MCF 10A (cell line): ENCODE measurements around the gene GPN3. TPM values are rescaled to one million over a fixed set of nuclear protein-coding genes. Genes with fewer than 3 reads are reported as not detected.
A peak's percentile ranks its signal among the peaks of the same experiment; 100 is the strongest.

Experiments
- BruUV-seq: library from RNA; stranded (reverse); fragments of 400-500 nt; replicated peaks from 2 replicates; lab custom pipeline; 2021; lab: Mats Ljungman, UMichigan
- CTCF ChIA-PET: fragments of 300-600 bp; sonication (Branson Sonifier 250); formaldehyde crosslinking; extraction: SDS; loops from one replicate; lab custom pipeline; 2021; ENCODE audit warnings: antibody characterized with exemption, inconsistent platforms; lab: Yijun Ruan, JAX
- POLR2A ChIA-PET: fragments of 300-600, 350-650 bp; sonication (Branson Sonifier 250); formaldehyde crosslinking; extraction: SDS; loops from one replicate; lab custom pipeline; 2020; ENCODE audit warnings: antibody characterized with exemption, inconsistent platforms; lab: Yijun Ruan, JAX
- DNase-seq: peaks from one replicate; pipeline ENCODE4 v3.0.0-alpha.2; 2018; ENCODE audit not compliant: unreplicated experiment
- H3K27ac Mint-ChIP-seq: one replicate; pipeline ENCODE4 v1.8.0; 2022; ENCODE audit warnings: mild to moderate bottlenecking, low read depth, mixed read lengths; ENCODE audit not compliant: unreplicated experiment
- H3K27me3 Mint-ChIP-seq: one replicate; pipeline ENCODE4 v1.8.0; 2022; ENCODE audit warnings: mixed read lengths; ENCODE audit not compliant: insufficient read depth, unreplicated experiment
- H3K36me3 Mint-ChIP-seq: one replicate; pipeline ENCODE4 v1.8.0; 2022; ENCODE audit warnings: mild to moderate bottlenecking, moderate library complexity, mixed read lengths; ENCODE audit not compliant: insufficient read depth, unreplicated experiment
- H3K4me1 Mint-ChIP-seq: one replicate; pipeline ENCODE4 v1.8.0; 2022; ENCODE audit warnings: mixed read lengths; ENCODE audit not compliant: insufficient read depth, unreplicated experiment
- H3K4me3 Mint-ChIP-seq: one replicate; pipeline ENCODE4 v1.8.0; 2022; ENCODE audit warnings: mild to moderate bottlenecking, moderate library complexity, mixed read lengths; ENCODE audit not compliant: unreplicated experiment
- H3K9me3 Mint-ChIP-seq: one replicate; pipeline ENCODE4 v1.8.0; 2022; ENCODE audit warnings: mixed read lengths; ENCODE audit not compliant: unreplicated experiment
- CTCF ChIP-seq: fragments of 200-600 bp; IDR thresholded peaks from one replicate; pipeline ENCODE4 v1.8.0; 2022; ENCODE audit warnings: antibody characterized with exemption, mild to moderate bottlenecking; ENCODE audit not compliant: unreplicated experiment
- intact Hi-C: fragments of 100-400 bp; cut with micrococcal nuclease; formaldehyde crosslinking; loops from 2 replicates; pipeline ENCODE4 v1.14.1; 2022
- total RNA-seq: library from RNA; stranded (reverse); gene quantifications from 2 replicates; pipeline ENCODE4 v1.2.3, GENCODE V29; 2022

GPN3 gene
- total RNA-seq, 1 experiment from 2014 or later = 18.1 TPM

DNA sequence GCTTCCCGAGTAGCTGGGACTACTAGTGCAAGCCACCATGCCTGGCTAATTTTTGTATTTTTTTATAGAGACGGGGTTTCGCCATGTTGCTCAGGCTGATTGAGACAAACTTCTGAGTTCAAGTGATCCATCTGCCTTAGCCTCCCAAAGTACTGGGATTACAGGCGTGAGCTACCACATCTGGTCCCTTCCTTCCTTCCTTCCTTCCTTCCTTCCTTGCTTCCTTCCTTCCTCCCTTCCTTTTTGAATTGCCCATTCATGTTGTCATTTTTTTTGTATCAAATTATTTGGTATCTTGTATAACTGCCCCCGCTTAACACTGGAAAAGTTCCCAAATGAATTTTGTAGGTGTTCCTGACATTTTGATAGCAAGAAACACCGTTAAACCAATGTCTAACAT lies 45.8 kb upstream of the GPN3 start:
- no peaks in the 10 kb centered on the region for H3K4me1 Mint-ChIP-seq
- H3K4me3 Mint-ChIP-seq = no peak overlapping the region
- ChIA-PET CTCF (interaction anchor here (0.6 to 12.2 kb wide), 10 partner anchors 10 to 410 kb away, joined by 3 to 239 read pairs (median 10); partner anchors contain the start of genes ARPC3, RAD9B and VPS29), POLR2A (interaction anchor here (1.0 to 3.7 kb wide), 12 partner anchors 9 to 88 kb away, joined by 3 to 19 read pairs (median 4); partner anchors contain the start of genes RAD9B and VPS29)
- DNase-seq = no peak
- intact Hi-C loops = loop anchor here (2.0 kb wide), 3 partner anchors 29 to 375 kb away; no protein-coding TSS in a partner anchor
- BruUV-seq = no TSS peak
- no peaks in the 10 kb centered on the region for H3K36me3 Mint-ChIP-seq
- no peak for TF ChIP-seq CTCF
- no peaks in the 10 kb centered on the region for H3K27me3 Mint-ChIP-seq
- no peaks in the 10 kb centered on the region for H3K9me3 Mint-ChIP-seq
- H3K27ac Mint-ChIP-seq = peak overlapping the region; percentile 4

DNA sequence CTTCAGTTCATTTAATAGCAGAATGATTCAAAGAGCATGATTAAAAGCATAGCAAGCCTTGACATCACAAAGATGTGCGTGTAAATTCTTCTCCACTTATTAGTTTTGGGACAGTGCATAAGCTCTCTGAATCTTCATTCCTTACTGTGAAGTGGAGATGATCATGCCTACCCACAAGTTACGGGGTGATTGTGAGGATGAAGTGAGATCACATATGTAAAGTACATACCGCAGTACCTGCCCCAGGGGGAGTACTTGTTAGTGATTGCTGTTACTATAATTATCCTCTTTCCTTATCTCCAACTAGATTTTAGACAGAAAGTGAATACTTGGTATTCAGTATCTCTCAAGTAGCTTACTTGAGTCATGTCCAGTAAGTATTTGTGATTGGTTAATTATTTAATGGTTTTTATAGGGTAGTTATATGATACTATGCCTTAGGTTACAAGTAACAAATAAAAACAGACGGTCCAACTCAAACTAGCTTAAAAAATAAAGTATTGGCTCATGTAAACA lies 40.1 kb upstream of the GPN3 start:
- BruUV-seq = no TSS peak
- CTCF ChIA-PET = interaction anchor here (0.7 to 12.2 kb wide), 3 partner anchors 38 to 93 kb away, joined by 3 to 239 read pairs (median 5); partner anchors contain the start of gene ARPC3
- TF ChIP-seq CTCF = no peak

DNA sequence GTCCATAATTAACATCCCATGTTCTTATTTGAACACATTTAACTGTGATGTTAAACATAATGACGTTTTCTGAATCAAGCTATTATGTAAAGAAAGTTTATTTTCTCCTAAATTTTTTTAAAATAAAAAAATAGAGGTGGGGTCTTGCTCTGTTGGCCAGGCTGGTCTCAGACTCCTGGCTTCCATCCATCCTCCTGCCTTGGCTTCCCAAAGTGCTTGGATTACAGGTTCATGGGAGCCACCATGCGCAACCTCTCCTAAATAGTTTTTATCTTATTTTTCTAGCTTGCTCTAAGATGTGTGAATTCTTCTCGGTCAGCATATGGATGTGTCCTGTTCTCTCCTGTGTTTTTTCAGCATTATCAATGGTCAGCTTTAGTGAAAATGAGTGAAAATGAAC lies 37.3 kb upstream of the GPN3 start:
- no peak overlapping the region for H3K27ac Mint-ChIP-seq

More for the DNA sequence above, 40.1 kb upstream of the GPN3 start:
- Mint-ChIP-seq H3K27me3 (no peaks in the 10 kb centered on the region), H3K4me1 (no peaks in the 10 kb centered on the region), H3K9me3 (no peaks in the 10 kb centered on the region), H3K27ac (no peak overlapping the region), H3K4me3 (no peak overlapping the region), H3K36me3 (no peaks in the 10 kb centered on the region)
- POLR2A ChIA-PET = interaction anchor here (0.6 to 2.6 kb wide), 3 partner anchors 29 to 39 kb away, joined by 3 to 11 read pairs (median 5); partner anchors contain the start of genes FAM216A and GPN3
- no peak for DNase-seq
- intact Hi-C loops = no loop called here

More for the DNA sequence above, 37.3 kb upstream of the GPN3 start:
- peaks cover 6% of the 10 kb centered on the region for H3K4me1 Mint-ChIP-seq
- no peak overlapping the region for H3K4me3 Mint-ChIP-seq
- no peaks in the 10 kb centered on the region for H3K27me3 Mint-ChIP-seq
- H3K36me3 Mint-ChIP-seq = peaks cover 10% of the 10 kb centered on the region
- no peak for TF ChIP-seq CTCF
- POLR2A ChIA-PET = interaction anchor here (0.6 to 0.7 kb wide), 3 partner anchors 37 to 120 kb away, joined by 3 read pairs; partner anchors contain the start of gene GPN3
- intact Hi-C loops = no loop called here
- DNase-seq = no peak
- CTCF ChIA-PET = interaction anchor here (1.2 to 1.6 kb wide), 2 partner anchors 95 to 97 kb away, joined by 3 to 12 read pairs; no protein-coding TSS in a partner anchor
- no peaks in the 10 kb centered on the region for H3K9me3 Mint-ChIP-seq
- BruUV-seq = no TSS peak
